H1 (cell line): Measurements from ENCODE around the gene GAS7. TPM values are rescaled to one million over a fixed set of nuclear protein-coding genes. Genes with fewer than 3 reads are reported as not detected.

Experiments used
- CTCF ChIA-PET: fragments of 300-600 bp; sonication (Branson Sonifier 250); formaldehyde crosslinking; loops from one replicate; lab custom pipeline; 2021; ENCODE audit not compliant: partially characterized antibody; lab: Charles Lee
- POLR2A ChIA-PET: fragments of 300-600 bp; sonication (Branson Sonifier 250); formaldehyde crosslinking; loops from one replicate; lab custom pipeline; 2021; ENCODE audit warnings: inconsistent platforms; ENCODE audit not compliant: partially characterized antibody; lab: Charles Lee
- DNase-seq, 2 experiments: peaks; one replicate each; pipeline versions ENCODE4 v3.0.0 to v3.0.0-alpha.2; 2010 to 2022; ENCODE audit warnings: low spot score in 2 of 2, low read depth in 1 of 2, mixed read lengths in 1 of 2
- FAIRE-seq: peaks from 2 replicates; lab custom pipeline; 2011; peaks lifted over from hg19 to GRCh38; lab: Jason Lieb, UNC
- H2AFZ ChIP-seq: 2 replicates; pipeline ENCODE4 v1.8.1; 2012; ENCODE audit warnings: low read length, inconsistent platforms
- H2AK5ac ChIP-seq: 2 replicates; pipeline ENCODE4 v1.6.1; 2013; ENCODE audit warnings: low read depth, low read length
- H2BK120ac ChIP-seq: replicated peaks from 2 replicates; pipeline ENCODE3; 2013; ENCODE audit warnings: low read depth, low read length, inconsistent platforms
- H2BK12ac ChIP-seq: 2 replicates; pipeline ENCODE4 v1.6.1; 2013; ENCODE audit warnings: low read depth, low read length
- H2BK15ac ChIP-seq: 2 replicates; pipeline ENCODE4 v1.6.1; 2013; ENCODE audit warnings: low read length
- H2BK20ac ChIP-seq: 2 replicates; pipeline ENCODE4 v1.6.1; 2013; ENCODE audit warnings: low read length
- H2BK5ac ChIP-seq: 2 replicates; pipeline ENCODE4 v1.6.1; 2013; ENCODE audit warnings: low read depth, low read length
- H3K14ac ChIP-seq: 2 replicates; pipeline ENCODE4 v1.6.1; 2013; ENCODE audit warnings: inconsistent platforms; ENCODE audit not compliant: insufficient read length
- H3K18ac ChIP-seq: 2 replicates; pipeline ENCODE4 v1.6.1; 2013; ENCODE audit warnings: low read length; ENCODE audit errors: extremely low read depth
- H3K23ac ChIP-seq: 2 replicates; pipeline ENCODE4 v1.6.1; 2013; ENCODE audit warnings: inconsistent platforms; ENCODE audit not compliant: insufficient read length
- H3K23me2 ChIP-seq: 2 replicates; pipeline ENCODE4 v1.6.1; 2013; ENCODE audit warnings: low read depth, low read length
- H3K27ac ChIP-seq: 2 replicates; pipeline ENCODE4 v1.6.1; 2011; ENCODE audit warnings: low read depth, low read length, inconsistent platforms
- H3K27me3 ChIP-seq, 4 experiments: replicated peaks in 1 of 4; 1 replicate in 1 of 4; 2 replicates in 3 of 4; pipeline versions ENCODE4 v1.6.1 to v1.8.1; 2011 to 2013; ENCODE audit warnings: low read length in 3 of 4, mild to moderate bottlenecking in 3 of 4, inconsistent platforms in 2 of 4, mixed read lengths in 2 of 4, moderate library complexity in 1 of 4; ENCODE audit not compliant: control insufficient read depth in 3 of 4, insufficient read depth in 3 of 4; ENCODE audit errors: extremely low read depth in 1 of 4
- H3K36me3 ChIP-seq, 4 experiments: 2 replicates each; pipeline versions ENCODE4 v1.6.1 to v1.8.1; 2011 to 2013; ENCODE audit warnings: mild to moderate bottlenecking in 4 of 4, low read length in 3 of 4, moderate library complexity in 2 of 4, control low read depth in 1 of 4, inconsistent platforms in 1 of 4; ENCODE audit not compliant: insufficient read depth in 4 of 4, control insufficient read depth in 2 of 4
- H3K4ac ChIP-seq: replicated peaks from 2 replicates; pipeline ENCODE3; 2013; ENCODE audit warnings: low read length, low read depth, mixed read lengths, inconsistent platforms; ENCODE audit not compliant: insufficient read length
- H3K4me1 ChIP-seq, 4 experiments: replicated peaks in 1 of 4; 1 replicate in 1 of 4; 2 replicates in 3 of 4; pipeline versions ENCODE4 v1.6.1 to v1.8.1; 2011 to 2013; ENCODE audit warnings: low read length in 3 of 4, inconsistent platforms in 2 of 4, mixed read lengths in 1 of 4; ENCODE audit not compliant: insufficient read depth in 4 of 4, control insufficient read depth in 3 of 4
- H3K4me2 ChIP-seq, 2 experiments: 2 replicates each; pipeline versions ENCODE4 v1.6.1 to v1.8.1; 2011 to 2013; ENCODE audit warnings: low read depth in 2 of 2, low read length in 2 of 2, control low read depth in 1 of 2, inconsistent platforms in 1 of 2, mild to moderate bottlenecking in 1 of 2; ENCODE audit not compliant: insufficient read depth in 1 of 2
- H3K4me3 ChIP-seq, 4 experiments: fragments of 200-600, 300-600 bp in 1 of 4; sonication (generic), shearing (Covaris generic), sonication (Bioruptor Twin) in 1 of 4; 2 replicates each; pipeline versions ENCODE4 v1.5.1 to v1.8.1; 2011 to 2016; ENCODE audit warnings: low read length in 4 of 4, low read depth in 3 of 4, control low read depth in 2 of 4, inconsistent platforms in 2 of 4, mild to moderate bottlenecking in 2 of 4, mixed read lengths in 1 of 4, moderate library complexity in 1 of 4; ENCODE audit not compliant: insufficient read depth in 2 of 4; ENCODE audit errors: extremely low read depth in 1 of 4
- H3K56ac ChIP-seq: replicated peaks from 2 replicates; pipeline ENCODE3; 2013; ENCODE audit warnings: low read depth, mild to moderate bottlenecking, mixed read lengths, low read length, inconsistent platforms; ENCODE audit not compliant: insufficient read length
- H3K79me1 ChIP-seq: 2 replicates; pipeline ENCODE4 v1.6.1; 2013; ENCODE audit warnings: low read depth, low read length, control low read depth
- H3K79me2 ChIP-seq, 2 experiments: 2 replicates each; pipeline versions ENCODE4 v1.6.1 to v1.8.1; 2012 to 2013; ENCODE audit warnings: low read length in 2 of 2, mild to moderate bottlenecking in 2 of 2, inconsistent platforms in 1 of 2; ENCODE audit not compliant: insufficient read depth in 2 of 2, control insufficient read depth in 1 of 2
- H3K9ac ChIP-seq, 4 experiments: replicated peaks in 1 of 4; 1 replicate in 1 of 4; 2 replicates in 3 of 4; pipeline versions ENCODE4 v1.6.1 to v1.8.1; 2011 to 2013; ENCODE audit warnings: low read depth in 3 of 4, low read length in 3 of 4, control low read depth in 2 of 4, mild to moderate bottlenecking in 2 of 4, moderate library complexity in 2 of 4, inconsistent platforms in 1 of 4; ENCODE audit errors: extremely low read depth in 1 of 4
- H3K9me3 ChIP-seq, 2 experiments: 2 replicates each; pipeline versions ENCODE4 v1.6.1 to v1.8.1; 2012 to 2013; ENCODE audit warnings: mild to moderate bottlenecking in 2 of 2, moderate library complexity in 2 of 2, control low read depth in 1 of 2, inconsistent platforms in 1 of 2, low read depth in 1 of 2, low read length in 1 of 2, mixed read lengths in 1 of 2; ENCODE audit not compliant: insufficient read depth in 2 of 2
- H4K20me1 ChIP-seq, 2 experiments: replicated peaks in 1 of 2; 2 replicates each; pipeline versions ENCODE3 to v1.8.1; 2011 to 2013; ENCODE audit warnings: inconsistent platforms in 2 of 2, low read length in 2 of 2, mild to moderate bottlenecking in 1 of 2; ENCODE audit not compliant: insufficient read depth in 2 of 2, control insufficient read depth in 1 of 2
- H4K5ac ChIP-seq: 2 replicates; pipeline ENCODE4 v1.6.1; 2013; ENCODE audit warnings: low read length, low read depth, mixed read lengths, inconsistent platforms; ENCODE audit not compliant: insufficient read length
- H4K8ac ChIP-seq: 2 replicates; pipeline ENCODE4 v1.8.0; 2013; ENCODE audit warnings: mild to moderate bottlenecking, moderate library complexity, low read length, inconsistent platforms; ENCODE audit not compliant: insufficient read depth; ENCODE audit errors: extremely low read depth
- H4K91ac ChIP-seq: replicated peaks from 2 replicates; pipeline ENCODE3; 2013; ENCODE audit warnings: low read length, mixed read lengths, inconsistent platforms; ENCODE audit not compliant: insufficient read length
- WGBS, 2 experiments: shearing (Covaris generic) in 1 of 2; methylation state at CpG; one replicate each; pipeline versions ENCODE4 v1.1.6 to v1.1.7; 2013 to 2015; ENCODE audit warnings: low lambda C conversion rate in 2 of 2, mixed read lengths in 2 of 2, inconsistent platforms in 1 of 2, low coverage in 1 of 2, missing lambda C conversion rate in 1 of 2; ENCODE audit not compliant: insufficient replicate concordance in 2 of 2, insufficient coverage in 1 of 2, insufficient read length in 1 of 2; ENCODE audit errors: extremely low coverage in 1 of 2, missing lambda C conversion rate in 1 of 2; 5-methylcytosine and 5-hydroxymethylcytosine counted together
- polyA plus RNA-seq, 7 experiments: library from polyadenylated mRNA; depleted of rRNA in 3 of 7; stranded (reverse) in 5 of 7; unstranded in 2 of 7; fragments of >200 nt in 5 of 7; fragments of 200-250 nt in 2 of 7; gene quantifications; 1 replicate in 5 of 7; 2 replicates in 1 of 7; 4 replicates in 1 of 7; pipeline versions ENCODE4 v1.2.1 to v1.2.3, GENCODE V29; 2011 to 2013; ENCODE audit warnings: missing spikeins in 2 of 7, mixed read lengths in 2 of 7
- total RNA-seq: library from RNA; stranded (reverse); fragmentation: NEBNext Ultra II Directional; extraction: Animal tissue kit (Norgen Biotek cat#: 25700); gene quantifications from 2 replicates; pipeline ENCODE4 v1.2.1, GENCODE V29; 2021
- TF ChIP-seq, protein P1 (sequence below): IDR thresholded peaks from 2 replicates; pipeline ENCODE4 v1.6.1; 2011; ENCODE audit warnings: low read length, improper control_type of control experiment

Gene GAS7
- total and polyA plus RNA-seq, 2 of the 8 experiments (the other 6 are each of a cell fraction or from before 2014, with no cell fraction given) = 5.0 to 14.5 TPM

DNA sequence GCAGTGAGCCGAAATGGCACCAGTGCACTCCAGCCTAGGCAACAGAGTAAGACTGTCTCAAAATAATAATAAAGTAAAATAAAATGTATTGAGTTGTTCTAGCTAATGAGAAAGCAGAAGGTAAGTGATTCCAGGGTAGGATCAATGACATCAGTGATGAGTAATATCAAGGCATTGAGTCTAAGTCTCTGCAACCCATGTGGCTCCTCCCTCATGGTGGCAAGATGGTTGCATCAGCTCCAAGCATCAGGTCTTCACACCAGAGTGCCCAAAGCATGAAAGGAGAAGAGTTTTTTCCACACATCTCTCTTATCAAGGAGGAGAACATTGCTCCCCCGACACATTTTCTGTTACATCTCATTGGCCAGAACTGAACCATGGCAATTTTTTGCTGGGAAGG is 34.8 kb upstream of the GAS7 start:
- no peak overlapping the region for H3K14ac ChIP-seq
- H3K79me1 ChIP-seq = no peaks in the 10 kb centered on the region
- H3K9ac ChIP-seq = no peak overlapping the region
- H3K36me3 ChIP-seq = no peaks in the 10 kb centered on the region
- TF ChIP-seq, protein P1, sequence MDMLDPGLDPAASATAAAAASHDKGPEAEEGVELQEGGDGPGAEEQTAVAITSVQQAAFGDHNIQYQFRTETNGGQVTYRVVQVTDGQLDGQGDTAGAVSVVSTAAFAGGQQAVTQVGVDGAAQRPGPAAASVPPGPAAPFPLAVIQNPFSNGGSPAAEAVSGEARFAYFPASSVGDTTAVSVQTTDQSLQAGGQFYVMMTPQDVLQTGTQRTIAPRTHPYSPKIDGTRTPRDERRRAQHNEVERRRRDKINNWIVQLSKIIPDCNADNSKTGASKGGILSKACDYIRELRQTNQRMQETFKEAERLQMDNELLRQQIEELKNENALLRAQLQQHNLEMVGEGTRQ = no peak
- no peaks in the 10 kb centered on the region for H3K4me1 ChIP-seq
- no peak overlapping the region for H4K91ac ChIP-seq
- H3K27ac ChIP-seq = no peak overlapping the region
- WGBS, 2 experiments = 80% methylated on average over 2 of the region's 2 CpGs; no CpG with 5 or more reads in 1 of the 2 experiments
- ChIA-PET POLR2A (no interaction called here), CTCF (interaction anchor here (0.9 to 1.4 kb wide), 4 partner anchors 274 to 398 kb away, joined by 3 to 4 read pairs (median 3); no protein-coding TSS in a partner anchor)
- no peaks in the 10 kb centered on the region for H3K79me2 ChIP-seq
- H4K5ac ChIP-seq = no peak overlapping the region
- H3K23me2 ChIP-seq = 0 out of 2 replicates have a peak, but pooled peaks cover 2% of the 10 kb centered on the region
- no peak overlapping the region for H3K23ac ChIP-seq
- H2BK15ac ChIP-seq = no peak overlapping the region
- no peak overlapping the region for H3K56ac ChIP-seq
- FAIRE-seq (no peak), DNase-seq (no peak)
- H2BK120ac ChIP-seq = no peak overlapping the region
- H3K4ac ChIP-seq = no peak overlapping the region
- no peaks in the 10 kb centered on the region; a peak in 1 of 4 replicates for H3K9me3 ChIP-seq
- H3K4me2 ChIP-seq = no peak overlapping the region
- no peak overlapping the region for H3K18ac ChIP-seq
- H3K27me3 ChIP-seq = no peaks in the 10 kb centered on the region
- H2AK5ac ChIP-seq = no peak overlapping the region
- H2BK20ac ChIP-seq = no peak overlapping the region
- no peak overlapping the region for H2BK12ac ChIP-seq
- no peak overlapping the region for H2BK5ac ChIP-seq
- no peak overlapping the region for H2AFZ ChIP-seq
- peaks cover 0 to 1% of the 10 kb centered on the region in 2 experiments for H4K20me1 ChIP-seq
- no peak overlapping the region for H4K8ac ChIP-seq
- H3K4me3 ChIP-seq = no peak overlapping the region
